Urothelium cell line (cell line): Measurements from ENCODE around the gene TUFM.
A peak's percentile ranks its signal among the peaks of the same experiment; 100 is the strongest.
"Not testable (repeated sequence)": the region's sequence is repeated elsewhere in the genome, so short reads cannot be mapped to it uniquely, and the experiment has no call there.

Experiments
- DNase-seq: peaks from one replicate; pipeline ENCODE4 v3.0.0; 2011; ENCODE audit warnings: low spot score, mixed read lengths
- FAIRE-seq: peaks from 2 replicates; lab custom pipeline; 2011; peaks lifted over from hg19 to GRCh38; lab: Jason Lieb, UNC

The TUFM gene

GRCh38 chr16:28876019-28876659, 30.0 kb upstream of the TUFM start:
- DNase-seq (no peak), FAIRE-seq (no peak)

DNA sequence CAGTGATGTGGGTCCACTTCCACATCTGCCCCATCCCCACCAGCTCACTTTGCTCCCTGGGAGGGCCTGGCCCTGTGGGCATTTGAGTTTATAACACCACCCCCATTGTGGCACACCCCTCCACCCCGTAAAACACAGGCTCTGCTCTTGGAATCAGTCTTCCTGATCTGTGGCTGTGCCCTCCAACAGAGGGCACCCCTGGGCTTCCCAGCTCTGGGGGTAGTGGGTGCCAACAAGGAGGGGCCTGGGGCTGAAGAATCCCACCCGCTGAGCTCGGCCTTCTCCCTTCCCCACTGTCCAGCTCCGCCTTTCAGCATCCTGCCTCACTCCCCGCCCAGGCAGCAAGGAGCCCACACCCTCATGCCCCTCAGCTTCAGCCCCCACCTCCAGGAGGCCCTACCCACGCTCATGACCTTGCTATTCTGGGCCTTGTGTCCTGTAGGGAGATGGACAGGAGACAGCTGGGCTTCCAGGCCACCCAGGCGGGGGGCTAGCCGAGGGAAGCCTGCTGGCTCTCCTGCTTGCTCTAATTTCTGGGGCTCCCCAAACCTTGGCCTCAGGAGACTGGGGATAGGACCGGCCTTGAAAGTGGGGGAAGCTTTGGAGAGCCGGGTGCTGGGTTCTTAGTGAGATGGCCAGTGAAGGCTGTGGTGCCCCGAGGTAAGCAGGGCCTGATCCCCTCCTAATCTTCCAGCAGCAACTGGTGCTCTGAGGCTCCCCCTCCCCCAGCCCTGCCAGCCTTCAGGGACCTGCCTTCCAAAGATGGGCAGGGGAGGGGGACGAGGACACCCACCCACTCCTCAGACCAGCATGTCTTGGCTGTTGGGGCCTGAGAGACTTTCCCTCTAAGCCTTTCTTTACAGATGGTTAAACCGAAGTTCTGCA, 29.2 kb upstream of the TUFM start:
- no peak for DNase-seq

DNA sequence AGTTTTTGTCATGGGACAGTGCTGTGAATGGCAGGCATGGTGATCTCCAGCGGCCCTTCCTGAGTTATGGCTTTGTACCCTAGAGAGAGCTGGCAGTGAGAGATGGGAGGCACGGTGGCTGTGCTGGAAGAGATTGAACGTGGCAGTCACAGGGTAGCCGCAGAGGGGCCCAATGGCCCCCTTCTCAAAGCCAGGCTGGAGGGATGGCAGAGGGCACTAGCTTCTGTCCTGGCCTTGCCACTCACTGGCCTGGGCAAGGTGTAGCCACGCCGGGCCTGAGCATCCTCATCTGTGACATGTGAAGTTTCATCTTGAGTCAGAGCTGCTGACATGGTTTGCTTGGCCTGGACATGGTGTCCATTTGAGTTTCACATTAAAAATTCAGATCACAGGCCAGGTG, 28.3 kb upstream of the TUFM start:
- no peak for DNase-seq
- no peak for FAIRE-seq

More for the DNA sequence above, 29.2 kb upstream of the TUFM start:
- no peak for FAIRE-seq

GRCh38 chr16:28873543-28874201, 27.5 kb upstream of the TUFM start:
- peak; percentile 51 for DNase-seq
- FAIRE-seq: no peak

DNA sequence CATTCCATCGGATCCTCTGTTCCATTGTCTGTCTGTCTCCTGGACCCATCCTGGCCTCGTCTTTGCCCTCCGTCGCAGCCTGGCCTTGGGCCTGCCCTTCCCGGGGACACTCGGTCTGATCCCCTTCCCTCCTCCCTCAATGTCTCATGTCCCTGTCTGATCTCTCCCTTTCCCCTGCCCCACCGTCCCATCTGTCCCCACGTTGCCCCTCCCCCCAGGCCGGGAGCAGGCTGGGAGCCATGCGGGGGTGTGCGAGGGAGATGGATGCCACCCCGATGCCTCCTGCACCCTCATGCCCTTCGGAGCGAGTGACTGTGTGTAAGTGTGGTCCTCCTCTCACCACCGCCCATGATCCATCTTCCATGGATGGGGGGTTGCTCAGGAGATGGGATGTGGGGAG, 26.8 kb upstream of the TUFM start:
- FAIRE-seq: no peak
- DNase-seq: no peak

DNA sequence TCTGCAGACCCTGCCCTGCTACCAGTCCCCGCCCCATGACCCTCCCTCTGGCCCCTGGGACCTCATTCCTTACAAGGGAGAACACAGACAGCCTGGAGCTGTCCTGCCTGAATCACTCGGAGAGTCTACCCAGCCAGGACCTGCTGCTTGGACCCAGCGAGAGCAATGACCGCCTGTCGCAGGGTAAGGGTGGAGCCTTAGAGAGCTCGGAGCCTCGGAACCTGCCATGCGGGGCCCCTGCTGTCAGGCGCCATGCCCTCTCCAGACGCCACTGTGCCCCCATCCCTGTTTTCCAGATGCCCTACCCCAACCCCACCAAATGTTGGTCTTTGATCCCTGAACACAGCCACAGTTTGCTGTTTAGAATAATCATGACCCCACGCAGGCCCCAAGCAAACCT, 23.1 kb upstream of the TUFM start:
- FAIRE-seq (no peak), DNase-seq (no peak)

DNA sequence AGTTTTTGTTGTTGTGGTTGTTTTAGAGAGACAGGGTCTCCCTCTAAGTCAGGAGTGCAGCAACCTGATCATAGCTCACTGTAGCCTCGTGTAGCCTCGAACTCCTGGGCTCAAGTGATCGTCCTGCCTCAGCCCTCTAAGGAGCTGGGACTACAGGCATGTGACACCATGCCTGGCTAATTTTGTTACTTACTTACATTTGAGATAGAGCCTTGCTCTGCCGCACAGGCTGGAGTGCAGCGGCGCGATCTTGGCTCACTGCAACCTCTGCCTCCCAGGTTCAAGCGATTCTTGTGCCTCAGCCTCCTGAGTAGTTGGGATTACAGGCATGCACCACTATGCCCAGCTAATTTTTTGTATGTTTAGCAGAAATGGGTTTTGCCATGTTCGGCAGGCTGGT, 21.5 kb upstream of the TUFM start:
- FAIRE-seq, DNase-seq: not testable (repeated sequence)

- FAIRE-seq: no peak
- no peak for DNase-seq
Observed at GRCh38 chr16:28867241-28867640, 21.1 kb upstream of the TUFM start.

GRCh38 chr16:28866454-28866804, 20.3 kb upstream of the TUFM start:
- no peak for FAIRE-seq
- DNase-seq: no peak

- no peak for FAIRE-seq
- DNase-seq: no peak
Observed at GRCh38 chr16:28865722-28866453, 19.7 kb upstream of the TUFM start.

- no peak for FAIRE-seq
- DNase-seq: no peak
Observed at GRCh38 chr16:28865001-28865688, 19.0 kb upstream of the TUFM start.

GRCh38 chr16:28863929-28864793, 18.0 kb upstream of the TUFM start:
- DNase-seq: no peak
- no peak for FAIRE-seq

DNA sequence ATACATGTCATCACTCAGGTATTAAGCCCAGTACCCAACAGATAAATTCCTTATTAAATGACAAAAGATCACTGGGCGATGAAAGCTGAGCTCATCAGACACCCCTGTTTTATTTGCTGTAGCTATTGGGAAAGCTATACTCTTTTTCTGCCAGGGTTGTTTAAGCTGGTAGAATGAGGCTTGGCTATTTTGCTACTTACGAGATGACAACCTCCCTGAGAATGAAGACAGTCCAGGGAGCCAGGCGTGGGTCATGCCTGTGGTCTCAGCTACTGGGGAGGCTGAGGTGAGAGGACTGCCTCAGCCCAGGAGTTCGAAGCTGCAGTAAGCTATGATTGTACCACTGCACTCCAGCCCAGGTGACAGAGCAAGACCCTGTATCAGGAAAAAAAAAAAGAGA, 13.2 kb upstream of the TUFM start:
- DNase-seq (no peak), FAIRE-seq (no peak)

- FAIRE-seq (no peak), DNase-seq (no peak)
Observed at GRCh38 chr16:28858421-28858820, 12.3 kb upstream of the TUFM start.

DNA sequence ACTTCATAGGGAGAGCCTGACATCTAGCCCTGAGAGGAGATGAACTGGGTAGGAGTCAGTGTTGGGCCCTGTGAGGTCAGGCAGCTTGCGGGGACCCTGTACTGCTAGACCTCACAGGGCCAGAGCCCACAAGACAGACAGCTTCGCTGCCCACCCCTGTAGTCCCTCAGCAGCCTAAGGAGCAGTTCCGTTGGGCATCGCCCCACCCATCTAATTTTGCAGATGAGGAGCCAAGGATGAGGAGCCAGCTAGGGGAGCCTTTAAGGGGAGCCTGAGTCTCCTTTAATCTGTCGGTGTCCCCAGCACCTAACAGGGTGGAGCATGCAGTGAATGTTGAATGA, 755 bp upstream of the TUFM start:
- no peak for FAIRE-seq
- DNase-seq: no peak

GRCh38 chr16:28845761-28846079, 428 bp downstream of the TUFM start:
- FAIRE-seq (no peak), DNase-seq (no peak)

GRCh38 chr16:28845293-28845692, 855 bp downstream of the TUFM start:
- FAIRE-seq (no peak), DNase-seq (no peak)

- FAIRE-seq (no peak), DNase-seq (no peak)
Observed at GRCh38 chr16:28844226-28844885, 1.8 kb downstream of the TUFM start.

- DNase-seq (no peak), FAIRE-seq (no peak)
Observed at GRCh38 chr16:28843766-28844165, 2.4 kb downstream of the TUFM start.
